ENCODE measurements around the gene PPP2R2C.

- TF ChIP-seq CTCF (optimal IDR thresholded peaks at IDR 0.05 in 1 of 3, IDR thresholded peaks at IDR 0.05 in 1 of 3, conservative IDR thresholded peaks at IDR 0.05 in 1 of 3; ENCODE audit: extremely low read depth in 1 of 3, insufficient read depth in 2 of 3, low read length in 3 of 3) (no peak), EZH2 (IDR thresholded peaks at IDR 0.05; ENCODE audit: low read length) (no peak)
Observed at GRCh38 chr4:6364146-6364545, 108.3 kb downstream of the PPP2R2C start.
